RWPE1 (cell line): ENCODE measurements around the gene ADAP1.

Source experiments
- CTCF ChIA-PET: fragments of 350-600 bp; sonication (Branson Sonifier 250); formaldehyde crosslinking; extraction: SDS; loops from one replicate; lab custom pipeline; 2021; lab: Yijun Ruan, JAX
- POLR2A ChIA-PET: fragments of 400-600 bp; formaldehyde crosslinking; extraction: SDS; loops from one replicate; lab custom pipeline; 2020; ENCODE audit warnings: antibody characterized with exemption; ENCODE audit not compliant: low non-redundant PET; lab: Yijun Ruan, JAX
- DNase-seq: peaks from one replicate; pipeline ENCODE4 v3.0.0; 2012; ENCODE audit warnings: low spot score
- H3K27ac ChIP-seq: fragments of 450-650 bp; 2 replicates; pipeline ENCODE4 v1.5.1; 2017
- CTCF ChIP-seq: fragments of 450-650 bp; conservative IDR thresholded peaks from 2 replicates; pipeline ENCODE4 v1.5.1; 2017; ENCODE audit warnings: low read depth, mild to moderate bottlenecking

ADAP1 gene

GRCh38 chr7:991729-992656 is 37.5 kb upstream of the ADAP1 start:
- DNase-seq: no peak
- ChIA-PET CTCF (interaction anchor here (0.6 to 4.6 kb wide), 28 partner anchors 14 to 364 kb away, joined by 3 to 80 read pairs (median 6); partner anchors contain the start of genes COX19 and ZFAND2A), POLR2A (no interaction called here)
- H3K27ac ChIP-seq: no peak overlapping the region; the same call in 1 of the 2 replicates
- TF ChIP-seq CTCF: no peak

- ChIA-PET POLR2A (no interaction called here), CTCF (interaction anchor here (0.6 kb wide), 2 partner anchors 153 to 1554 kb away, joined by 3 read pairs; no protein-coding TSS in a partner anchor)
Observed at GRCh38 chr7:990933-991728, 36.7 kb upstream of the ADAP1 start.

GRCh38 chr7:990352-990932 is 36.0 kb upstream of the ADAP1 start:
- TF ChIP-seq CTCF: no peak
- no peak overlapping the region for H3K27ac ChIP-seq
- POLR2A ChIA-PET: no interaction called here
- CTCF ChIA-PET: no interaction called here
- DNase-seq: no peak

More at GRCh38 chr7:990933-991728, 36.7 kb upstream of the ADAP1 start:
- no peak overlapping the region; the same call in 1 of the 2 replicates for H3K27ac ChIP-seq
- no peak for TF ChIP-seq CTCF
- DNase-seq: no peak

GRCh38 chr7:988963-989529 is 34.6 kb upstream of the ADAP1 start:
- CTCF ChIA-PET: interaction anchor here (0.6 kb wide), 2 partner anchors 91 to 457 kb away, joined by 5 to 7 read pairs; no protein-coding TSS in a partner anchor
- TF ChIP-seq CTCF: no peak
- POLR2A ChIA-PET: no interaction called here
- H3K27ac ChIP-seq: no peak overlapping the region
- no peak for DNase-seq

GRCh38 chr7:988426-988911 is 34.0 kb upstream of the ADAP1 start:
- no peak overlapping the region for H3K27ac ChIP-seq
- TF ChIP-seq CTCF: no peak
- POLR2A ChIA-PET: no interaction called here
- no peak for DNase-seq
- CTCF ChIA-PET: interaction anchor here (0.6 kb wide), 2 partner anchors 26 to 92 kb away, joined by 4 to 7 read pairs; no protein-coding TSS in a partner anchor
